Liver (tissue), 9 donors: ENCODE data around the gene FBRS. TPM values are rescaled to one million over a fixed set of nuclear protein-coding genes. Genes with fewer than 3 reads are reported as not detected.

Experiments
- DNase-seq: peaks from one replicate; pipeline ENCODE4 v3.0.0-alpha.2; 2017; ENCODE audit warnings: low spot score
- H3K27ac ChIP-seq, 2 donors: one replicate each; pipeline ENCODE4 v1.7.0; 2013; ENCODE audit warnings: inconsistent platforms in 2 of 2, low read length in 2 of 2, control low read depth in 1 of 2, low read depth in 1 of 2, mild to moderate bottlenecking in 1 of 2
- H3K27me3 ChIP-seq, 4 donors: one replicate each; pipeline versions ENCODE4 v1.6.1 to v1.7.0; 2013; ENCODE audit warnings: low read length in 3 of 4, inconsistent platforms in 1 of 4, mild to moderate bottlenecking in 1 of 4, moderate library complexity in 1 of 4; ENCODE audit not compliant: control insufficient read depth in 4 of 4, insufficient read depth in 4 of 4
- H3K36me3 ChIP-seq, 4 donors: one replicate each; pipeline versions ENCODE4 v1.6.1 to v1.7.0; 2013; ENCODE audit warnings: low read length in 3 of 4, mild to moderate bottlenecking in 3 of 4, low read depth in 1 of 4, moderate library complexity in 1 of 4; ENCODE audit not compliant: control insufficient read depth in 4 of 4, insufficient read depth in 3 of 4
- H3K4me1 ChIP-seq, 4 donors: one replicate each; pipeline versions ENCODE4 v1.6.1 to v1.7.0; 2013; ENCODE audit warnings: low read length in 3 of 4, mild to moderate bottlenecking in 3 of 4, moderate library complexity in 1 of 4; ENCODE audit not compliant: control insufficient read depth in 4 of 4, insufficient read depth in 4 of 4
- H3K4me3 ChIP-seq, 3 donors: one replicate each; pipeline versions ENCODE4 v1.6.1 to v1.7.0; 2013; ENCODE audit warnings: low read length in 3 of 3, control low read depth in 1 of 3, low read depth in 1 of 3, mild to moderate bottlenecking in 1 of 3
- H3K9ac ChIP-seq, 2 donors: one replicate each; pipeline ENCODE4 v1.7.0; 2013; ENCODE audit warnings: low read length in 2 of 2, mild to moderate bottlenecking in 2 of 2, moderate library complexity in 2 of 2, control low read depth in 1 of 2, low read depth in 1 of 2
- H3K9me3 ChIP-seq, 4 donors: one replicate each; pipeline versions ENCODE4 v1.6.1 to v1.7.0; 2013; ENCODE audit warnings: low read length in 3 of 4; ENCODE audit not compliant: control insufficient read depth in 4 of 4
- EGR1 ChIP-seq, 2 donors: IDR thresholded peaks; 2 replicates each; pipeline ENCODE4 v1.6.1; 2016 to 2018; ENCODE audit warnings: antibody characterized with exemption in 2 of 2, low read depth in 2 of 2
- FOXA1 ChIP-seq: IDR thresholded peaks from 2 replicates; pipeline ENCODE4 v1.6.1; 2016; ENCODE audit warnings: antibody characterized with exemption
- FOXA2 ChIP-seq: IDR thresholded peaks from 2 replicates; pipeline ENCODE4 v1.6.1; 2016; ENCODE audit warnings: antibody characterized with exemption
- GABPA ChIP-seq, 2 donors: IDR thresholded peaks in 1 of 2; conservative IDR thresholded peaks in 1 of 2; 2 replicates each; pipeline ENCODE4 v1.6.1; 2016; ENCODE audit warnings: antibody characterized with exemption in 2 of 2, mild to moderate bottlenecking in 1 of 2, moderate library complexity in 1 of 2
- HNF4A ChIP-seq, 2 donors: conservative IDR thresholded peaks; 2 replicates each; pipeline ENCODE4 v1.6.1; 2016; ENCODE audit warnings: antibody characterized with exemption in 2 of 2, mild to moderate bottlenecking in 2 of 2
- HNF4G ChIP-seq: IDR thresholded peaks from 2 replicates; pipeline ENCODE4 v1.6.1; 2016; ENCODE audit warnings: antibody characterized with exemption
- JUND ChIP-seq, 2 donors: IDR thresholded peaks; 2 replicates each; pipeline ENCODE4 v1.6.1; 2016; ENCODE audit warnings: antibody characterized with exemption in 2 of 2
- RAD21 ChIP-seq, 2 donors: IDR thresholded peaks; 2 replicates each; pipeline ENCODE4 v1.6.1; 2016; ENCODE audit warnings: antibody characterized with exemption in 2 of 2, mild to moderate bottlenecking in 2 of 2
- RXRA ChIP-seq, 2 donors: IDR thresholded peaks; 2 replicates each; pipeline ENCODE4 v1.6.1; 2017 to 2018; ENCODE audit warnings: antibody characterized with exemption in 2 of 2, mild to moderate bottlenecking in 1 of 2
- SP1 ChIP-seq: IDR thresholded peaks from 2 replicates; pipeline ENCODE4 v1.6.1; 2018; ENCODE audit warnings: antibody characterized with exemption, mild to moderate bottlenecking
- YY1 ChIP-seq: IDR thresholded peaks from 2 replicates; pipeline ENCODE4 v1.6.1; 2016; ENCODE audit warnings: antibody characterized with exemption, mild to moderate bottlenecking
- WGBS: extraction: QIAGEN DNeasy Blood & Tissue Kit; methylation state at CpG from one replicate; pipeline ENCODE4 v1.1.7; 2013; 5-methylcytosine and 5-hydroxymethylcytosine counted together
- polyA plus RNA-seq, 2 donors: library from polyadenylated mRNA; stranded (reverse) in 1 of 2; unstranded in 1 of 2; fragments of 200-250 nt in 1 of 2; fragments of >200 nt in 1 of 2; fragmentation: Nextera tagmentation in 1 of 2; extraction: Ambion mirVana in 1 of 2; gene quantifications; one replicate each; pipeline versions ENCODE4 v1.2.1 to v1.2.3, GENCODE V29; 2013 to 2015
- total RNA-seq, 2 donors: library from RNA; depleted of rRNA; stranded (reverse); fragments of >200 nt; gene quantifications; one replicate each; pipeline ENCODE4 v1.2.3, GENCODE V29; 2014
- TF ChIP-seq, protein P1 (sequence below): fragments of 150-350 bp; IDR thresholded peaks from 2 replicates; pipeline ENCODE4 v1.5.1; 2017; ENCODE audit warnings: improper control_type of control experiment, low read depth, low read length; ENCODE audit not compliant: missing input control
- TF ChIP-seq, protein P2 (sequence below): IDR thresholded peaks from 2 replicates; pipeline ENCODE4 v1.6.1; 2016; ENCODE audit warnings: antibody characterized with exemption
- TF ChIP-seq, protein P3 (sequence below): IDR thresholded peaks from 2 replicates; pipeline ENCODE4 v1.6.1; 2016; ENCODE audit warnings: antibody characterized with exemption
- TF ChIP-seq, protein P4 (sequence below): IDR thresholded peaks from 2 replicates; pipeline ENCODE4 v1.6.1; 2016; ENCODE audit warnings: antibody characterized with exemption
- TF ChIP-seq, protein P5 (sequence below): IDR thresholded peaks from 2 replicates; pipeline ENCODE4 v1.6.1; 2016; ENCODE audit warnings: antibody characterized with exemption, mild to moderate bottlenecking
- donor health status: healthy.
- donor health status: healthy.
- donor health status: healthy.
- donor health status: healthy.
- donor health status: healthy.

FBRS gene
- total and polyA plus RNA-seq, 4 donors, result 4.1 to 15.5 (median 11.2) TPM

DNA sequence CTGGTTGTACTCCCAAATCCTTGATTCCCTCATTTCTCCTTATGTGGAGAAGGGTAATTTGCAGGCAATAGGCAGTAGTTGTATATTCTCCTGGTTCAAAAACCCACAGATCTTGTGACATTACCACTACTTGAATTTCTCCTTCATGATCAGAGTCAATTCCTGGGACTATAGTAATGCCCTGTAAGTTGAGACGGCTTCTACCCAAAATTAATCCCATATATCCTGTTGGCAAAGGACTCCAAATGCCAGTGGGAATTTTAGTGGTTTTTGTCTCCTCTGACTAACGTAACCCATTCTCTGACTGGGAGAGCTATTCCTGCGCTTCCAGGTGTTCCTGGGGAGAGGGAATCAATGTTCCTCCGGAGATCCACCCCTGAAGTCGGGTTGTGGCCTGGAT, 36.5 kb upstream of the FBRS start:
- H3K27me3 ChIP-seq, result no peaks in the 10 kb centered on the region
- H3K4me3 ChIP-seq, result no peak overlapping the region
- H3K4me1 ChIP-seq, result peaks cover 2 to 25% (median 20%) of the 10 kb centered on the region in 4 donors
- H3K9ac ChIP-seq, result no peak overlapping the region
- H3K27ac ChIP-seq, result no peak overlapping the region
- TF ChIP-seq, protein P1, sequence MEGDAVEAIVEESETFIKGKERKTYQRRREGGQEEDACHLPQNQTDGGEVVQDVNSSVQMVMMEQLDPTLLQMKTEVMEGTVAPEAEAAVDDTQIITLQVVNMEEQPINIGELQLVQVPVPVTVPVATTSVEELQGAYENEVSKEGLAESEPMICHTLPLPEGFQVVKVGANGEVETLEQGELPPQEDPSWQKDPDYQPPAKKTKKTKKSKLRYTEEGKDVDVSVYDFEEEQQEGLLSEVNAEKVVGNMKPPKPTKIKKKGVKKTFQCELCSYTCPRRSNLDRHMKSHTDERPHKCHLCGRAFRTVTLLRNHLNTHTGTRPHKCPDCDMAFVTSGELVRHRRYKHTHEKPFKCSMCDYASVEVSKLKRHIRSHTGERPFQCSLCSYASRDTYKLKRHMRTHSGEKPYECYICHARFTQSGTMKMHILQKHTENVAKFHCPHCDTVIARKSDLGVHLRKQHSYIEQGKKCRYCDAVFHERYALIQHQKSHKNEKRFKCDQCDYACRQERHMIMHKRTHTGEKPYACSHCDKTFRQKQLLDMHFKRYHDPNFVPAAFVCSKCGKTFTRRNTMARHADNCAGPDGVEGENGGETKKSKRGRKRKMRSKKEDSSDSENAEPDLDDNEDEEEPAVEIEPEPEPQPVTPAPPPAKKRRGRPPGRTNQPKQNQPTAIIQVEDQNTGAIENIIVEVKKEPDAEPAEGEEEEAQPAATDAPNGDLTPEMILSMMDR, result no peak
- no peak for TF ChIP-seq RAD21 (IDR thresholded peaks at IDR 0.05)
- TF ChIP-seq GABPA (IDR thresholded peaks at IDR 0.05 in 1 of 2, conservative IDR thresholded peaks at IDR 0.05 in 1 of 2), result no peak
- TF ChIP-seq HNF4A (conservative IDR thresholded peaks at IDR 0.05), result no peak
- TF ChIP-seq FOXA2, result no peak
- H3K9me3 ChIP-seq, result no peaks in the 10 kb centered on the region
- no peaks in the 10 kb centered on the region for H3K36me3 ChIP-seq
- 92% methylated on average over 5 of the region's 5 CpGs for WGBS
- DNase-seq, result no peak

DNA sequence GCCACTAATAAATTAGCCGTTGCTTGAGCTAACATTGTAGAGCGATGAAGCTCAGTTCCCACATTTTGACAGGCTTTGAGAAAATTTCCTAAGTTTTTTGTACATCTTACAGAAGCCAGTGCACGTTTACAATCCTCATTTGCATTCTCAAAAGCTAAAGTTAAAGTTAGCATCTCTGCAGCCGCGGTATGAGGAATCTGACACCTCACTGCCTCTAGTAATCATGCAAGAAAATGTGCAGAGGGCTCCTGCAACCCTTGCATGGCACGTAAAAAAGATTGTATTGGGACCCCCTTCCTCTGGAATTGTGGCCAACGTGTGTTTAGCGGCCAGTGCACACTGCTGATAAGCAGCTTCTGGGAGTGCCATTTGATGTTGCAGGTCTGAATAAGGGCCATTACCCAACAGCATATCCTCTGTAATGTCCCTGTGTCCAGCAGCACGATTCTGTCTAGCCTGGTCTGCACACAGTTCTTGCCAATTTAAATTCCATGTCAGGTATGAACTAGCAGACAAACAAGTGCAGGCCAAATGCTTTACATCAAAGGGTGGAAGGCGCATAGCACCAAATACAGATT, 35.7 kb upstream of the FBRS start:
- H3K27me3 ChIP-seq, result no peaks in the 10 kb centered on the region
- no peaks in the 10 kb centered on the region for H3K9me3 ChIP-seq
- no peaks in the 10 kb centered on the region for H3K36me3 ChIP-seq
- 51% methylated on average over 10 of the region's 10 CpGs for WGBS
- H3K4me3 ChIP-seq, result no peak overlapping the region
- H3K9ac ChIP-seq, result no peak overlapping the region
- H3K27ac ChIP-seq, result no peak overlapping the region
- no peak for DNase-seq
- H3K4me1 ChIP-seq, result peaks cover 2 to 25% (median 20%) of the 10 kb centered on the region in 4 donors
- no peak for TF ChIP-seq FOXA2
- no peak for TF ChIP-seq SP1
- TF ChIP-seq, protein P2, sequence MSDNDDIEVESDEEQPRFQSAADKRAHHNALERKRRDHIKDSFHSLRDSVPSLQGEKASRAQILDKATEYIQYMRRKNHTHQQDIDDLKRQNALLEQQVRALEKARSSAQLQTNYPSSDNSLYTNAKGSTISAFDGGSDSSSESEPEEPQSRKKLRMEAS, result no peak
- TF ChIP-seq, protein P3, sequence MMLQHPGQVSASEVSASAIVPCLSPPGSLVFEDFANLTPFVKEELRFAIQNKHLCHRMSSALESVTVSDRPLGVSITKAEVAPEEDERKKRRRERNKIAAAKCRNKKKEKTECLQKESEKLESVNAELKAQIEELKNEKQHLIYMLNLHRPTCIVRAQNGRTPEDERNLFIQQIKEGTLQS, result no peak
- TF ChIP-seq YY1, result no peak
- no peak for TF ChIP-seq HNF4G
- TF ChIP-seq, protein P4, sequence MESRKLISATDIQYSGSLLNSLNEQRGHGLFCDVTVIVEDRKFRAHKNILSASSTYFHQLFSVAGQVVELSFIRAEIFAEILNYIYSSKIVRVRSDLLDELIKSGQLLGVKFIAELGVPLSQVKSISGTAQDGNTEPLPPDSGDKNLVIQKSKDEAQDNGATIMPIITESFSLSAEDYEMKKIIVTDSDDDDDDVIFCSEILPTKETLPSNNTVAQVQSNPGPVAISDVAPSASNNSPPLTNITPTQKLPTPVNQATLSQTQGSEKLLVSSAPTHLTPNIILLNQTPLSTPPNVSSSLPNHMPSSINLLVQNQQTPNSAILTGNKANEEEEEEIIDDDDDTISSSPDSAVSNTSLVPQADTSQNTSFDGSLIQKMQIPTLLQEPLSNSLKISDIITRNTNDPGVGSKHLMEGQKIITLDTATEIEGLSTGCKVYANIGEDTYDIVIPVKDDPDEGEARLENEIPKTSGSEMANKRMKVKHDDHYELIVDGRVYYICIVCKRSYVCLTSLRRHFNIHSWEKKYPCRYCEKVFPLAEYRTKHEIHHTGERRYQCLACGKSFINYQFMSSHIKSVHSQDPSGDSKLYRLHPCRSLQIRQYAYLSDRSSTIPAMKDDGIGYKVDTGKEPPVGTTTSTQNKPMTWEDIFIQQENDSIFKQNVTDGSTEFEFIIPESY, result no peak
- no peak for TF ChIP-seq RAD21 (IDR thresholded peaks at IDR 0.05)
- TF ChIP-seq, protein P5, sequence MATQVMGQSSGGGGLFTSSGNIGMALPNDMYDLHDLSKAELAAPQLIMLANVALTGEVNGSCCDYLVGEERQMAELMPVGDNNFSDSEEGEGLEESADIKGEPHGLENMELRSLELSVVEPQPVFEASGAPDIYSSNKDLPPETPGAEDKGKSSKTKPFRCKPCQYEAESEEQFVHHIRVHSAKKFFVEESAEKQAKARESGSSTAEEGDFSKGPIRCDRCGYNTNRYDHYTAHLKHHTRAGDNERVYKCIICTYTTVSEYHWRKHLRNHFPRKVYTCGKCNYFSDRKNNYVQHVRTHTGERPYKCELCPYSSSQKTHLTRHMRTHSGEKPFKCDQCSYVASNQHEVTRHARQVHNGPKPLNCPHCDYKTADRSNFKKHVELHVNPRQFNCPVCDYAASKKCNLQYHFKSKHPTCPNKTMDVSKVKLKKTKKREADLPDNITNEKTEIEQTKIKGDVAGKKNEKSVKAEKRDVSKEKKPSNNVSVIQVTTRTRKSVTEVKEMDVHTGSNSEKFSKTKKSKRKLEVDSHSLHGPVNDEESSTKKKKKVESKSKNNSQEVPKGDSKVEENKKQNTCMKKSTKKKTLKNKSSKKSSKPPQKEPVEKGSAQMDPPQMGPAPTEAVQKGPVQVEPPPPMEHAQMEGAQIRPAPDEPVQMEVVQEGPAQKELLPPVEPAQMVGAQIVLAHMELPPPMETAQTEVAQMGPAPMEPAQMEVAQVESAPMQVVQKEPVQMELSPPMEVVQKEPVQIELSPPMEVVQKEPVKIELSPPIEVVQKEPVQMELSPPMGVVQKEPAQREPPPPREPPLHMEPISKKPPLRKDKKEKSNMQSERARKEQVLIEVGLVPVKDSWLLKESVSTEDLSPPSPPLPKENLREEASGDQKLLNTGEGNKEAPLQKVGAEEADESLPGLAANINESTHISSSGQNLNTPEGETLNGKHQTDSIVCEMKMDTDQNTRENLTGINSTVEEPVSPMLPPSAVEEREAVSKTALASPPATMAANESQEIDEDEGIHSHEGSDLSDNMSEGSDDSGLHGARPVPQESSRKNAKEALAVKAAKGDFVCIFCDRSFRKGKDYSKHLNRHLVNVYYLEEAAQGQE, result no peak
- no peak for TF ChIP-seq EGR1 (IDR thresholded peaks at IDR 0.05; ENCODE audit: low read depth in 2 of 2)
- no peak for TF ChIP-seq RXRA (IDR thresholded peaks at IDR 0.05)
- TF ChIP-seq, protein P1, result no peak
- no peak for TF ChIP-seq HNF4A (conservative IDR thresholded peaks at IDR 0.05)
- TF ChIP-seq JUND (IDR thresholded peaks at IDR 0.05), result no peak
- TF ChIP-seq GABPA (IDR thresholded peaks at IDR 0.05 in 1 of 2, conservative IDR thresholded peaks at IDR 0.05 in 1 of 2), result no peak
- no peak for TF ChIP-seq FOXA1
